Naive thymus-derived CD4-positive, alpha-beta T cell (primary cell): ENCODE results near the gene DAGLA. TPM values are rescaled to one million over a fixed set of nuclear protein-coding genes. Genes with fewer than 3 reads are reported as not detected.

Experiments
- ATAC-seq: fragments of 150-1000 bp; cut with Tn5 transposase; 2 replicates; pipeline ENCODE4 v1.10.0; 2021; ENCODE audit warnings: mild to moderate bottlenecking, moderate library complexity
- CTCF ChIA-PET: fragments of 350-600 bp; sonication (Branson Sonifier 250); formaldehyde crosslinking; loops from one replicate; lab custom pipeline; 2021; ENCODE audit warnings: antibody characterized with exemption; lab: Charles Lee
- POLR2A ChIA-PET: fragments of 350-600 bp; sonication (Branson Sonifier 250); formaldehyde crosslinking; loops from one replicate; lab custom pipeline; 2021; ENCODE audit warnings: antibody characterized with exemption, inconsistent platforms; lab: Charles Lee
- DNase-seq, 9 donors: peaks; one replicate each; pipeline versions ENCODE4 v3.0.0 to v3.0.0-alpha.2; 2020 to 2022; ENCODE audit warnings: mixed read lengths in 1 of 9
- H3K27ac ChIP-seq: one replicate; pipeline ENCODE4 v1.7.0; 2013; ENCODE audit warnings: mild to moderate bottlenecking, low read depth, low read length, moderate library complexity
- H3K27me3 ChIP-seq, 2 donors: one replicate each; pipeline ENCODE4 v1.7.0; 2013; ENCODE audit warnings: low read length in 2 of 2, mild to moderate bottlenecking in 2 of 2, moderate library complexity in 2 of 2; ENCODE audit not compliant: control insufficient read depth in 2 of 2, insufficient read depth in 2 of 2
- H3K36me3 ChIP-seq, 3 experiments: 1 replicate in 2 of 3; 2 replicates in 1 of 3; pipeline ENCODE4 v1.7.0; 2013; ENCODE audit warnings: low read length in 3 of 3, mild to moderate bottlenecking in 3 of 3, moderate library complexity in 1 of 3; ENCODE audit not compliant: insufficient read depth in 3 of 3, control insufficient read depth in 2 of 3
- H3K4me1 ChIP-seq, 2 donors: one replicate each; pipeline ENCODE4 v1.7.0; 2013; ENCODE audit warnings: low read length in 2 of 2, mild to moderate bottlenecking in 2 of 2, moderate library complexity in 1 of 2; ENCODE audit not compliant: control insufficient read depth in 2 of 2, insufficient read depth in 2 of 2
- H3K4me3 ChIP-seq: 2 replicates; pipeline ENCODE4 v1.7.0; 2013; ENCODE audit warnings: mild to moderate bottlenecking, low read length
- H3K9me3 ChIP-seq, 3 experiments: 1 replicate in 2 of 3; 2 replicates in 1 of 3; pipeline ENCODE4 v1.7.0; 2013; ENCODE audit warnings: low read length in 3 of 3; ENCODE audit not compliant: control insufficient read depth in 2 of 3
- H3K27ac Mint-ChIP-seq, 9 donors: one replicate each; pipeline ENCODE4 v1.8.0; 2020 to 2022; ENCODE audit warnings: mixed read lengths in 9 of 9, mild to moderate bottlenecking in 8 of 9, moderate library complexity in 5 of 9, inconsistent platforms in 2 of 9
- H3K27me3 Mint-ChIP-seq, 5 donors: one replicate each; pipeline ENCODE4 v1.8.0; 2021 to 2022; ENCODE audit warnings: mixed read lengths in 5 of 5, mild to moderate bottlenecking in 1 of 5
- H3K36me3 Mint-ChIP-seq, 5 donors: one replicate each; pipeline ENCODE4 v1.8.0; 2020 to 2022; ENCODE audit warnings: mixed read lengths in 5 of 5, mild to moderate bottlenecking in 3 of 5, inconsistent platforms in 1 of 5
- H3K4me1 Mint-ChIP-seq, 7 donors: one replicate each; pipeline ENCODE4 v1.8.0; 2020 to 2022; ENCODE audit warnings: mixed read lengths in 7 of 7, mild to moderate bottlenecking in 3 of 7, inconsistent platforms in 1 of 7
- H3K4me3 Mint-ChIP-seq, 10 donors: one replicate each; pipeline ENCODE4 v1.8.0; 2020 to 2022; ENCODE audit warnings: mild to moderate bottlenecking in 10 of 10, mixed read lengths in 10 of 10, moderate library complexity in 6 of 10, inconsistent platforms in 2 of 10
- H3K9me3 Mint-ChIP-seq, 11 donors: one replicate each; pipeline ENCODE4 v1.8.0; 2020 to 2022; ENCODE audit warnings: mixed read lengths in 11 of 11, mild to moderate bottlenecking in 4 of 11, inconsistent platforms in 1 of 11, moderate library complexity in 1 of 11
- intact Hi-C, 2 donors: fragments of 100-400 bp; cut with micrococcal nuclease; formaldehyde crosslinking; loops; one replicate each; pipeline ENCODE4 v1.15.1; 2023
- polyA plus RNA-seq, 2 donors: library from polyadenylated mRNA; unstranded; fragments of 300-500 nt; fragmentation: Illumina TruSeq; gene quantifications; one replicate each; pipeline ENCODE4 v1.2.3, GENCODE V29; 2021
- total RNA-seq, 6 experiments: library from RNA in 5 of 6; stranded (reverse) in 5 of 6; gene quantifications; 1 replicate in 5 of 6; 2 replicates in 1 of 6; pipeline ENCODE4 v1.2.3 and lab custom pipeline; 2021 to 2026

The DAGLA gene
- total RNA-seq (1 to 10 TPM in 1 of 5 experiments, under 1 TPM in 4; 0.15 to 2.1 (median 0.35) TPM), polyA plus RNA-seq (under 1 TPM; 0.24 to 0.26 TPM), total RNA-seq (lab: John Stamatoyannopoulos, UW) (2.3 reads per million, percentile 11 among the genes with 10 or more reads in this experiment)

- Mint-ChIP-seq H3K4me1 (peaks cover 0 to 9% (median 5%) of the 10 kb centered on the region in 7 donors), H3K9me3 (peaks cover 0 to 2% (median 0%) of the 10 kb centered on the region in 11 donors)
Measured at GRCh38 chr11:61679893-61680621, at the start of gene DAGLA. Gene DAGLA (plus strand): TSS chr11:61680391. CDS start chr11:61720156, 39,765 bp downstream.

GRCh38 chr11:61632096-61632495 lies 48.1 kb upstream of the DAGLA start:
- H3K9me3 ChIP-seq: no peaks in the 10 kb centered on the region
- CTCF ChIA-PET: no interaction called here
- H3K27ac Mint-ChIP-seq: no peak overlapping the region
- H3K4me1 Mint-ChIP-seq: peaks cover 0 to 6% (median 0%) of the 10 kb centered on the region in 7 donors
- H3K36me3 Mint-ChIP-seq: no peaks in the 10 kb centered on the region
- H3K4me3 Mint-ChIP-seq: no peak overlapping the region
- peaks cover 0 to 11% (median 0%) of the 10 kb centered on the region in 5 donors for H3K27me3 Mint-ChIP-seq
- ATAC-seq: no peak
- H3K36me3 ChIP-seq: no peaks in the 10 kb centered on the region
- H3K27me3 ChIP-seq: no peaks in the 10 kb centered on the region
- POLR2A ChIA-PET: no interaction called here
- H3K4me3 ChIP-seq: no peak overlapping the region
- no peak overlapping the region for H3K27ac ChIP-seq
- intact Hi-C loops: no loop called here
- no peaks in the 10 kb centered on the region for H3K9me3 Mint-ChIP-seq
- no peak for DNase-seq
- H3K4me1 ChIP-seq: no peaks in the 10 kb centered on the region

More at GRCh38 chr11:61679893-61680621, at the start of gene DAGLA:
- H3K27ac ChIP-seq: no peak within 1 kb of the TSS
- no peaks in the 10 kb centered on the region for H3K36me3 ChIP-seq
- ChIA-PET POLR2A (no interaction called here), CTCF (interaction anchor here (2.4 kb wide), 1 partner anchor 53 kb away, joined by 15 read pairs; no protein-coding TSS in a partner anchor)
- intact Hi-C loops: loop anchor here (1.0 to 10.0 kb wide), 4 partner anchors 16 to 427 kb away; partner anchors contain the start of gene SYT7 (in 1 of the 2)
- peaks cover 0 to 3% of the 10 kb centered on the region in 2 donors for H3K27me3 ChIP-seq
- no peak within 1 kb of the TSS for H3K4me3 ChIP-seq
- Mint-ChIP-seq H3K4me3 (peak within 1 kb of the TSS in 9 of 10 donors; percentile 38 to 77 (median 67)), H3K27me3 (peaks cover 2 to 27% (median 21%) of the 10 kb centered on the region in 5 donors), H3K27ac (peak within 1 kb of the TSS in 4 of 9 donors; percentile 43 to 65 (median 55)), H3K36me3 (no peaks in the 10 kb centered on the region)
- H3K4me1 ChIP-seq: peaks cover 14 to 16% of the 10 kb centered on the region in 2 donors
- ATAC-seq (peak; percentile 89), DNase-seq (peak; percentile 60 to 91 (median 74))
- no peaks in the 10 kb centered on the region for H3K9me3 ChIP-seq

GRCh38 chr11:61635304-61635703 lies 44.9 kb upstream of the DAGLA start:
- Histone ChIP-seq H3K4me1 (no peaks in the 10 kb centered on the region), H3K36me3 (no peaks in the 10 kb centered on the region), H3K27ac (no peak overlapping the region), H3K4me3 (no peak overlapping the region), H3K27me3 (no peaks in the 10 kb centered on the region), H3K9me3 (no peaks in the 10 kb centered on the region)
- Mint-ChIP-seq H3K27ac (no peak overlapping the region), H3K4me3 (no peak overlapping the region), H3K27me3 (peaks cover 0 to 4% (median 0%) of the 10 kb centered on the region in 5 donors), H3K4me1 (no peaks in the 10 kb centered on the region), H3K9me3 (no peaks in the 10 kb centered on the region), H3K36me3 (no peaks in the 10 kb centered on the region)
- intact Hi-C loops: no loop called here
- POLR2A ChIA-PET: no interaction called here
- CTCF ChIA-PET: interaction anchor here (1.1 kb wide), 1 partner anchor 170 kb away, joined by 3 read pairs; no protein-coding TSS in a partner anchor
- DNase-seq (no peak), ATAC-seq (no peak)

GRCh38 chr11:61635787-61636186 lies 44.4 kb upstream of the DAGLA start:
- CTCF ChIA-PET: interaction anchor here (1.1 kb wide), 1 partner anchor 171 kb away, joined by 3 read pairs; no protein-coding TSS in a partner anchor
- peaks cover 0 to 4% (median 0%) of the 10 kb centered on the region in 5 donors for H3K27me3 Mint-ChIP-seq
- intact Hi-C loops: no loop called here

GRCh38 chr11:61636676-61637075 lies 43.5 kb upstream of the DAGLA start:
- ATAC-seq (no peak), DNase-seq (no peak)
- no peak overlapping the region for H3K4me3 Mint-ChIP-seq
- H3K9me3 ChIP-seq: no peaks in the 10 kb centered on the region
- peaks cover 0 to 4% (median 0%) of the 10 kb centered on the region in 5 donors for H3K27me3 Mint-ChIP-seq
- H3K4me1 ChIP-seq: no peaks in the 10 kb centered on the region
- no peaks in the 10 kb centered on the region for H3K27me3 ChIP-seq
- no peak overlapping the region for H3K4me3 ChIP-seq
- H3K36me3 Mint-ChIP-seq: no peaks in the 10 kb centered on the region
- ChIA-PET CTCF (interaction anchor here (0.6 to 1.3 kb wide), 2 partner anchors 11 to 159 kb away, joined by 3 to 4 read pairs; no protein-coding TSS in a partner anchor), POLR2A (no interaction called here)
- H3K9me3 Mint-ChIP-seq: no peaks in the 10 kb centered on the region
- H3K36me3 ChIP-seq: no peaks in the 10 kb centered on the region
- intact Hi-C loops: no loop called here
- H3K27ac Mint-ChIP-seq: no peak overlapping the region
- H3K4me1 Mint-ChIP-seq: no peaks in the 10 kb centered on the region
- no peak overlapping the region for H3K27ac ChIP-seq

More at GRCh38 chr11:61635787-61636186, 44.4 kb upstream of the DAGLA start:
- Histone ChIP-seq H3K27me3 (no peaks in the 10 kb centered on the region), H3K4me3 (no peak overlapping the region), H3K36me3 (no peaks in the 10 kb centered on the region), H3K4me1 (no peaks in the 10 kb centered on the region), H3K27ac (no peak overlapping the region), H3K9me3 (no peaks in the 10 kb centered on the region)
- H3K27ac Mint-ChIP-seq: no peak overlapping the region
- no peaks in the 10 kb centered on the region for H3K9me3 Mint-ChIP-seq
- no peaks in the 10 kb centered on the region for H3K4me1 Mint-ChIP-seq
- POLR2A ChIA-PET: no interaction called here
- no peak overlapping the region for H3K4me3 Mint-ChIP-seq
- DNase-seq: no peak
- H3K36me3 Mint-ChIP-seq: no peaks in the 10 kb centered on the region
- ATAC-seq: no peak

- Histone ChIP-seq H3K9me3 (no peaks in the 10 kb centered on the region), H3K36me3 (no peaks in the 10 kb centered on the region), H3K4me1 (no peaks in the 10 kb centered on the region), H3K4me3 (no peak overlapping the region), H3K27me3 (no peaks in the 10 kb centered on the region), H3K27ac (no peak overlapping the region)
- H3K27ac Mint-ChIP-seq: no peak overlapping the region
- DNase-seq (no peak), ATAC-seq (no peak)
- H3K9me3 Mint-ChIP-seq: no peaks in the 10 kb centered on the region
- no peaks in the 10 kb centered on the region for H3K36me3 Mint-ChIP-seq
- ChIA-PET CTCF (interaction anchor here (0.6 to 1.3 kb wide), 2 partner anchors 10 to 160 kb away, joined by 3 to 4 read pairs; no protein-coding TSS in a partner anchor), POLR2A (interaction anchor here (0.6 kb wide), 1 partner anchor 56 kb away, joined by 4 read pairs; no protein-coding TSS in a partner anchor)
- peaks cover 0 to 4% (median 0%) of the 10 kb centered on the region in 5 donors for H3K27me3 Mint-ChIP-seq
- no peaks in the 10 kb centered on the region for H3K4me1 Mint-ChIP-seq
- H3K4me3 Mint-ChIP-seq: no peak overlapping the region
- intact Hi-C loops: no loop called here
Measured at GRCh38 chr11:61637277-61637676, 42.9 kb upstream of the DAGLA start.
